Measurements from ENCODE around the gene WIZ.

WIZ gene

DNA sequence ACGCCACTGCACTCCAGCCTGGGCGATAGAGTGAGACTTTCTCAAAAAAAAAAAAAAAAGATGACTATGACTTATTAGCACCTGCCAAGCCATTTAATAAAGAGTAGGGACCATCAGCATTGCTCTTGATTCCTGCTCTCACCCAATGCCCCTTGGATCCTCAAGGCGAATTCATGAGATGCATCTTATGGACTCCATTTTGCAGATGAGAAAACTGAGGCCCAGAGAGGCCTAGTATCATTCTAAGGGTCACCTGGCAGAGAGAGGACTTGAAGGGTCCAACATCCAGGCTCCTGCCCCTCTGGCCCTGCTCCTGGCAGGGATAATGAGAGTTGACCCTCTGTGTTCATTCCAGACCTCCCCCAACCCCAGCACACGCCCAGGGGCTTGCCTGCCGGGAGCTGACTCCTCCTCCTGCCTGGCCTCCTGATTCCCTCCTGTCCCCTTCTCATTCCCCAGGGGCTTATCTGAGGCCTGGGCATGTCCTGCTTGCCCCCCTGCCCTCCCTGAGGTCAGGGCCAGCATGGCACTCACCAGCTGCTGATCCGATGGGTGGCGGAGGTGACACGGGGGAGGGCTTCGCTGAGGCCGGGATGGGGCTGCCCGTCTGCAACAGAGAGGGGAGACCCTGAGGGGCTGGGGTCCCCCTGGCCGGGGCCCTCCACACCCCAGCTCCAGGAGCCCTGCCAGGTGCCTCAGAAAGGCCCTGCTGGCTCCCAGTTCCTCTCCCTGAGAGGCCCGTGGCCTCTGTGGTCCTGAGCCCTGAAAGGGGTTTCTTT, 7.4 kb downstream of the WIZ start:
- Mint-ChIP-seq H3K36me3 (ENCODE audit: low read depth) (no peaks in the 10 kb centered on the region), H3K4me3 (no peak overlapping the region), H3K27me3 (no peaks in the 10 kb centered on the region), H3K27ac (no peak overlapping the region), H3K9me3 (no peaks in the 10 kb centered on the region), H3K4me1 (ENCODE audit: low read depth) (no peaks in the 10 kb centered on the region)
- no peak for DNase-seq

GRCh38 chr19:15441317-15441716, 8.4 kb downstream of the WIZ start:
- Mint-ChIP-seq H3K4me3 (no peak overlapping the region), H3K9me3 (no peaks in the 10 kb centered on the region), H3K27me3 (no peaks in the 10 kb centered on the region), H3K4me1 (ENCODE audit: low read depth) (peaks cover 2% of the 10 kb centered on the region), H3K27ac (no peak overlapping the region), H3K36me3 (ENCODE audit: low read depth) (no peaks in the 10 kb centered on the region)
- DNase-seq: no peak

GRCh38 chr19:15439821-15440641, 9.7 kb downstream of the WIZ start:
- no peak overlapping the region for H3K4me3 Mint-ChIP-seq
- no peak overlapping the region for H3K27ac Mint-ChIP-seq
- no peaks in the 10 kb centered on the region for H3K36me3 Mint-ChIP-seq (ENCODE audit: low read depth)
- no peaks in the 10 kb centered on the region for H3K9me3 Mint-ChIP-seq
- H3K27me3 Mint-ChIP-seq: no peaks in the 10 kb centered on the region
- DNase-seq: no peak
- peaks cover 5% of the 10 kb centered on the region for H3K4me1 Mint-ChIP-seq (ENCODE audit: low read depth)

- no peaks in the 10 kb centered on the region for H3K27me3 Mint-ChIP-seq
- H3K4me3 Mint-ChIP-seq: no peak overlapping the region
- H3K4me1 Mint-ChIP-seq (ENCODE audit: low read depth): peaks cover 5% of the 10 kb centered on the region
- H3K27ac Mint-ChIP-seq: no peak overlapping the region
- H3K9me3 Mint-ChIP-seq: no peaks in the 10 kb centered on the region
- DNase-seq: no peak
- no peaks in the 10 kb centered on the region for H3K36me3 Mint-ChIP-seq (ENCODE audit: low read depth)
These were observed 10.5 kb downstream of the WIZ start for GRCh38 chr19:15439078-15439799.

DNA sequence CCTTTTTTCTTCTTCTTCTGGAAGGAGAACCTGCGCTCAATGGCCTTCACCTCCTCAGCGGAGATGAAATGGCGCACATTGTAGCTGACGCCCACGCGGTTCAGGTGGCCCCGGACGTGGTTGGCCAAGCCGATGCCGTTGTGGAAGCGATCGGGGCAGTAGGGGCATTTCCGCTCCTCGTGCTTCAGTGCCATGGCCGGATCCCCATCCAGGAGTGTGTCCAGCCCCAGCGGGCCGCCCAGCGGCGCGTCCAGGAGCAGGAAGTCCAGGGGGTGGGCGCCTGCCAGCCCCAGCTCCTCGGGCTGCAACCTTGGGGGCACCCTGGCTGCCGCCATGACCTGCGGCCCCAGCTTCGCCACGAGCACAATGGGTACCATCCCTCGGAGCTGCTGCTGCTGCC, 11.2 kb downstream of the WIZ start:
- peaks cover 7% of the 10 kb centered on the region for H3K4me1 Mint-ChIP-seq (ENCODE audit: low read depth)
- H3K9me3 Mint-ChIP-seq: no peaks in the 10 kb centered on the region
- no peaks in the 10 kb centered on the region for H3K27me3 Mint-ChIP-seq
- H3K4me3 Mint-ChIP-seq: no peak overlapping the region
- H3K27ac Mint-ChIP-seq: no peak overlapping the region
- DNase-seq: no peak
- H3K36me3 Mint-ChIP-seq (ENCODE audit: low read depth): no peaks in the 10 kb centered on the region

GRCh38 chr19:15438124-15438496, 11.6 kb downstream of the WIZ start:
- Mint-ChIP-seq H3K9me3 (no peaks in the 10 kb centered on the region), H3K36me3 (ENCODE audit: low read depth) (peaks cover under 1% of the 10 kb centered on the region), H3K4me1 (ENCODE audit: low read depth) (peaks cover 11% of the 10 kb centered on the region), H3K4me3 (no peak overlapping the region), H3K27me3 (no peaks in the 10 kb centered on the region), H3K27ac (no peak overlapping the region)
- no peak for DNase-seq

- no peak for DNase-seq
- Mint-ChIP-seq H3K4me3 (no peak overlapping the region), H3K27me3 (no peaks in the 10 kb centered on the region), H3K36me3 (ENCODE audit: low read depth) (peaks cover 2% of the 10 kb centered on the region), H3K9me3 (no peaks in the 10 kb centered on the region), H3K4me1 (ENCODE audit: low read depth) (peaks cover 14% of the 10 kb centered on the region), H3K27ac (no peak overlapping the region)
These were observed 12.2 kb downstream of the WIZ start for GRCh38 chr19:15437355-15438123.

DNA sequence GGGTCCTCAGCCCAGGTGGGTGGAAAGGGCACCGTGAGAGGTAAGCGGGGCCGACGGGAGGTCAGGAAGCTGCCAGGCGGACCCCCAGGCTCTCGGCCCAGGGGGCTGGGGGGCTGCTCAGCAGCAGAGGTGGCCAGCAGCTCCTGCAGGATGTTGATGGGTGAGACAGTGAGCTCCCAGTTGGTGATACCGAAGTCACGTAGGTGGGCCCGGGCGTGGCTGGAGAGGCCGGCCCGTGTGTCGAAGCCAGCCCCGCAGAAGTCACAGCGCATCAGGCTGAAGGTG, 13.0 kb downstream of the WIZ start:
- H3K27me3 Mint-ChIP-seq: no peaks in the 10 kb centered on the region
- no peaks in the 10 kb centered on the region for H3K9me3 Mint-ChIP-seq

DNA sequence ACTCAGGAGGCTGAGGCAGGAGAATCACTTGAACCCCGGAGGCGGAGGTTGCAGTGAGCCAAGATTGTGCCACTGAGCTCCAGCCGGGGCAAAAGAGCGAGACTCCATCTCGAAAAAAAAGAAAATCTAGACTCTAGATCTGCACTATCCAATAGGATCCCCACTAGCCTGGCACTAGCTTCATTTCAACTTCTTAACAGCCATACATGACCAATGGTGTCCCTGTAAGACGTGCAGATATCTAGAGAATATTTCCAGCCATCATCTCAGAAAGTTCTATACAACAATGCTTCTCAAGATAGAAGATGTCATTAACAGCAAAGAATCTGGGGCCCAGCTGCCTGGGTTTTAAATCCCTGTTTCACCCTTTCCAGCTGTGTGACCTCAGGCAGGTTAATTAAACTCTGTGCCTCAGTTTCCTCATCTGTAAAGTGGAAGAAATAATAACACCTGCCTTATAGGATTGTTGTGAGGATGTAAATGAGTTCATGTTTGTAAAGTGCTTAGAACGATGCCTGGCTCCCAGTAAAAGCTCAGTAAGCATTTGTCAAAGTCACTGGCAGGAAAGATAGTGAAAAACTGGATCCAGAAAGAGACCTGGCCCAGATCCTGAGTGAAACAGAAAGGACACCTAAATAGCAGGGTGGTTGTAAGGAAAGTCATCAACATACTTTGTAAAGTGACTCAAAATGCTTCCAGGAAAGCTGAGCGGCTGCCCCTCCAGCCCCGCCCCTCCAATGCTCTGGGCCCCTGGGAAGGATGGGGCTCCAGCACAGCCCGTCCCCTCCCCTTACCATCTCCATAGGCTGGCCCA, 13.5 kb downstream of the WIZ start:
- H3K9me3 Mint-ChIP-seq: no peaks in the 10 kb centered on the region
- peak overlapping the region; percentile 56 for H3K27ac Mint-ChIP-seq
- H3K27me3 Mint-ChIP-seq: no peaks in the 10 kb centered on the region
- no peak overlapping the region for H3K4me3 Mint-ChIP-seq
- H3K4me1 Mint-ChIP-seq (ENCODE audit: low read depth): peaks cover 22% of the 10 kb centered on the region
- no peak for DNase-seq
- H3K36me3 Mint-ChIP-seq (ENCODE audit: low read depth): peaks cover 11% of the 10 kb centered on the region

More for the DNA sequence above, 13.0 kb downstream of the WIZ start:
- no peak for DNase-seq
- H3K4me1 Mint-ChIP-seq (ENCODE audit: low read depth): peaks cover 17% of the 10 kb centered on the region
- peaks cover 6% of the 10 kb centered on the region for H3K36me3 Mint-ChIP-seq (ENCODE audit: low read depth)
- H3K4me3 Mint-ChIP-seq: no peak overlapping the region
- H3K27ac Mint-ChIP-seq: no peak overlapping the region

DNA sequence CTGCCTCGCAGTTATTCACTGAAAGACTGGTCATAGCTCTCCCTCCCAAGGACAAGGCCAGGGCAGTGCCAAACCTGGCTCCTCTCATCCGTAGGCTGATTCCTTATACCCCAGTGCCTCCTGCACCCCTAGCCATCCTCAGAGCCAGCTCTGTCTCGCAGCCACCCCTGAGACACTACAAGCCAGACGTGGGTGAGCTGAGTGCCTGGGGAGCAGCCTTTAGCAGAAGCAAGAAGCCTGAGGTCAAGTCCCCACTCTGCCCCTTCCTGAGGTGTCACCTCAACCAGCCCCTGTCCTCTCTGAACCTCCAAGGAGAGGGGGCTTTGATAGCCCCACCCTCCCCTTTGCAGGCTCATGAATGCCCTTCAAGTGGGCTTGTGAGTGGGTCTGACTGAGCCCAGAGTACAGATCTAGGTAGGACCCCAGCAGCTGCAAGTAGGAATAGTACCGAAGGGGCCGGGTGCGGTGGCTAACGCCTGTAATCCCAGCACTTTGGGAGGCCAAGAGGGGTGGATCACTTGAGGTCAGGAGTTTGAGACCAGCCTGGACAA, 16.2 kb downstream of the WIZ start:
- no peaks in the 10 kb centered on the region for H3K9me3 Mint-ChIP-seq
- no peak for DNase-seq
- H3K4me3 Mint-ChIP-seq: peak overlapping the region; percentile 83
- peaks cover 37% of the 10 kb centered on the region for H3K4me1 Mint-ChIP-seq (ENCODE audit: low read depth)
- no peaks in the 10 kb centered on the region for H3K27me3 Mint-ChIP-seq
- H3K27ac Mint-ChIP-seq: peak overlapping the region; percentile 90
- peaks cover 34% of the 10 kb centered on the region for H3K36me3 Mint-ChIP-seq (ENCODE audit: low read depth)

DNA sequence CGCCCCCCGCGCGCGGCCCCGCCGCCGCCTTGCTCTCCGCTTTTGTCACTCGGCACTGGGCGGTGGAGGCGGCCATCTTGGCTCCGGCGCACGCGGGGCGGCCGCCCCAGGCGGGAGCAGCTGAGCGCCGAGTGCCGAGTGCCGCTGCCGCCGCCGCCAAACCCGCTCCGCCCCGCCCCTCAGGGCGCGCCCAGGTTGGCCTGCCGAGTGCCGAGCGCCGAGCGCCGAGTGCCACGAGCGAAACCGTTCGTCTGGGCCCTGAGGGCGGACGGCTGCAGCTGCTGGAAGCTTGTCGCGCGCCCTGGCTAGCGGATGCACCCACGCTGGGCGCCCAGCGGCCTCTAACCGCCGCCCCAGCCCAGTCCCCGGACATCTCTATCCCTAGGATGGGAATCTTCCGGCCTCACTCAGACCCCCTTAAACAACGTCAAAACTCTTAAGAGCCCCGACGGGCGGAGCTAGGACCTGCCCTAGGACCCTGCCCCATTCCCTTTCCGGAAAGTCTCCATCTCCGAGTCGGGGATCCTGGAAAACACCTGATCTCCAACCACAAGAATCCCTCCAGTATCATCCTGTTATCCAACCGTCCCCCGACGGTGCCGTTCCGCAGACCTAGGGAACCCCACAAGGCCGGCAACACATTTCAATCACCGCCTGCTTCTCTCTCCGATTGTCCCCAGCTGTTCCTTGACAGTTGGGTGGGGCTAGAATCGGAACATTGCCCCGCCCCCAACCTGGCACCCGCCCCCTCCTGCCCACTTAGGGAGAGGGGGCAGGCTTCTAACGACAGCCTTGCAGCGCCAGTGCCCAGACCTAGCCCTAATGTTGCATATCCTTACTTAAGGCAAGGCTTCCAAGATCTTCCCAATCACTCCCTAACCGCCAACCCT, 16.9 kb downstream of the WIZ start:
- Mint-ChIP-seq H3K4me3 (peak overlapping the region; percentile 83), H3K27ac (peak overlapping the region; percentile 90), H3K27me3 (no peaks in the 10 kb centered on the region), H3K9me3 (no peaks in the 10 kb centered on the region), H3K4me1 (ENCODE audit: low read depth) (peaks cover 37% of the 10 kb centered on the region), H3K36me3 (ENCODE audit: low read depth) (peaks cover 38% of the 10 kb centered on the region)
- peak; percentile 95 for DNase-seq

DNA sequence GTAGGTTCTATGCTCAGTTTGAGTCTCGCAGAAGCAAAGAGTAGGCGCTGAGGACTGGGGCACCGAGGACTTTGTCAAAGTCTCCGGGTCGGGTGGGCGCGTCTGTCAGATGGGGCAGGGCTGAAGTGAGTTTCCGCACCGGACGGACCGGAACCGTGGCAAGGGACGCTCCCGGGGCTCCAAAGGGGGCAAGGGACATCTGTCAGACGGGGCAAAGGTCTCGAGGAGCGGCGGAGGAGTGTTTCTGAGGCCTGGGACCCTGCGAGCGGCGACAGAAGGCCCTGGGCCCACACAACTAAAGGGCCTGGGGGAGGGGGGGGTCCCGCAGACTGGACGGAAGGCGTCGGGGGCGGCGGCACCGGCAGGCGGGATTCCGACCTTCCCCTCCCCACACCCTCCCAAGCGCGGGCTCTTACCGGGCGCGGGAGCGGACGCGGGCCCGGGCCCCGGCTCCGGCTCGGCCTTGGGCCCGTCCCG, 17.7 kb downstream of the WIZ start:
- peaks cover 41% of the 10 kb centered on the region for H3K4me1 Mint-ChIP-seq (ENCODE audit: low read depth)

More for the DNA sequence above, 17.7 kb downstream of the WIZ start:
- DNase-seq: peak; percentile 63
- H3K27me3 Mint-ChIP-seq: no peaks in the 10 kb centered on the region
- peaks cover 45% of the 10 kb centered on the region for H3K36me3 Mint-ChIP-seq (ENCODE audit: low read depth)
- H3K9me3 Mint-ChIP-seq: no peaks in the 10 kb centered on the region
- peak overlapping the region; percentile 96 for H3K27ac Mint-ChIP-seq
- peak overlapping the region; percentile 97 for H3K4me3 Mint-ChIP-seq

Data from activated T-cell treated with anti-CD3 and anti-CD28 coated beads, Interleukin-2, amount 50 U/mL, for 24 hours (primary cell).